Right cardiac atrium (tissue), 5 donors: ENCODE data around the gene ZNF670. TPM values are rescaled to one million over a fixed set of nuclear protein-coding genes. Genes with fewer than 3 reads are reported as not detected.
"Not testable (repeated sequence)": the region's sequence is repeated elsewhere in the genome, so short reads cannot be mapped to it uniquely, and the experiment has no call there.

Source experiments
- ATAC-seq, 2 donors: fragments of 200-7000 bp; cut with Tn5 transposase; one replicate each; pipeline versions ENCODE4 v1.8.0 to v1.9.1; 2020; ENCODE audit warnings: moderate library complexity in 2 of 2, mild to moderate bottlenecking in 1 of 2
- DNase-seq, 3 donors: peaks; one replicate each; pipeline ENCODE4 v3.0.0-alpha.2; 2020
- H3K27ac ChIP-seq: one replicate; pipeline ENCODE4 v1.5.1; 2013; ENCODE audit warnings: mild to moderate bottlenecking, low read length, control low read depth, moderate library complexity
- H3K27me3 ChIP-seq: one replicate; pipeline ENCODE4 v1.6.1; 2013; ENCODE audit not compliant: control insufficient read depth, insufficient read depth
- H3K4me1 ChIP-seq: one replicate; pipeline ENCODE4 v1.6.1; 2013; ENCODE audit warnings: low read length; ENCODE audit not compliant: control insufficient read depth, insufficient read depth
- H3K4me3 ChIP-seq: one replicate; pipeline ENCODE4 v1.5.1; 2013; ENCODE audit warnings: low read length, control low read depth
- H3K9me3 ChIP-seq: one replicate; pipeline ENCODE4 v1.6.1; 2013; ENCODE audit warnings: low read length; ENCODE audit not compliant: control insufficient read depth
- WGBS: extraction: QIAGEN DNeasy Blood & Tissue Kit; methylation state at CpG from one replicate; pipeline ENCODE4 v1.1.7; 2013; 5-methylcytosine and 5-hydroxymethylcytosine counted together
- intact Hi-C, 4 donors: fragments of 100-400 bp; cut with DNase I; formaldehyde crosslinking; loops; one replicate each; pipeline versions ENCODE4 v1.11.0 to v1.14.0; 2022 to 2023
- long read RNA-seq, 4 donors: library from polyadenylated mRNA; unstranded; transcript quantifications; one replicate each; pipeline ENCODE4 v2.0.0, GENCODE V29; 2020 to 2021
- polyA plus RNA-seq: library from polyadenylated mRNA; stranded (reverse); fragments of 200-250 nt; gene quantifications from one replicate; pipeline ENCODE4 v1.2.3, GENCODE V29; 2013
- total RNA-seq, 4 donors: library from RNA; stranded (reverse); fragmentation: NEBNext Ultra II Directional; extraction: Animal tissue kit (Norgen Biotek cat#: 25700); gene quantifications; one replicate each; pipeline ENCODE4 v1.2.1, GENCODE V29; 2021
- donor health status: healthy with polysubstance abuse.
- donor health status: DM: no; HTN: yes; CAD: no.
- donor health status: DM: no; HTN: no; CAD: no.
- donor health status: DM: no; HTN: yes; CAD: no; lungs with severe emphysema.
- donor health status: DM: yes; HTN: yes; CAD: no.

ZNF670 gene
- 1 to 10 TPM; 1.6 to 2.1 (median 1.8) TPM for total RNA-seq
- 1.3 TPM for polyA plus RNA-seq
- long read RNA-seq, donor 1, transcript ZNF670-201 (4 exons, 1,994 nt), result major isoform, 7 of 8 reads
- long read RNA-seq, donor 1, partial matches to known transcripts, result 0 of 8 reads
- long read RNA-seq, donor 1, other reads (novel, unspliced or antisense), result 1 of 8 reads
- long read RNA-seq, donor 2, partial matches to known transcripts, result 0 of 3 reads
- long read RNA-seq, donor 2, other reads (novel, unspliced or antisense), result 0 of 3 reads
- long read RNA-seq, donor 3, partial matches to known transcripts, result 0 of 5 reads
- long read RNA-seq, donor 3, other reads (novel, unspliced or antisense), result 1 of 5 reads
- long read RNA-seq, donor 4, result 0 reads

DNA sequence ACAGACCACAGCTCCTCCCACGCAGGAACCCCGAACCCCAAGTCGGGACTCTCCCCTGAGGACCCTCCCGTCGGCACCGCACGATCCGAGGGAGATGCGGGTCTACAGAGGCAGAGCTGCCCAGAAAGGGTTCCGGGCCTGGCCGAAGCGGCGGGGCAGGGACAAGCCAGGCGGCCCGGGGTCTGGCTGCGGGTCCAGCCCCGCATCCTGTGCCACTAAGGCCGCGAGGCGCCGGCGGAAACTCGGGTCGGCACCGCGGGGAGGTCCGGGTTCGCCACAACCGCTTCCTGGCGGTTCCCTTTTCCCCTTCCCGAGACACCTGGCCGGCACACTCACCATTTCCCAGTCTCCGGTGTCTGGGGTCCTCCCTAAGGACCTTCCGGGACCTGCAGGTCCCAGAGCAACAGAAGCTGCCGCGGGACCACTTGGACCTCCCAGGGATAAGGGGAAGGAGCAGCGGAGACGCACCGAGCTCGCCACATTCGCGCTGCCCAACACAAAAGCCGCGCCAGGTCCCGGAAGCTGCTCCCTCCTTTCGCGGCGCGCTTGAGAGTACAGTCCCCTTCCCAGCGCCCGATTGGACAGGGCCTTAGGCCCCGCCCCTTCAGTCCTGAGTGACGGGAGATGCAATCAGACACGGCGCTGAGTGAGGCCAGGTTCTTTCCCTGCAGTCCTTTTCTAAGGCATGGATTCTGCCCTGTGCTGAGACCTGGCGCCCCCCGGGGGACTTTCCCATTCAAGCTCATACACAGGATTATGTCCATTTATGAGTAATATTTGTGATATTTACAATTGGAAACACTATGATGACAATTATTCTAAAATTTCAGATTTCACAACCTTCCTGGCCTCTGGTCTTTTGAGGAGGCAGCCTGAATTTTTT is at the start of gene ZNF670:
Gene ZNF670, minus strand, starts transcription at position 554 of the 883 bp plus-strand sequence. Its CDS starts 215 bp downstream, at position 339.
- Histone ChIP-seq H3K4me1 (no peaks in the 10 kb centered on the region), H3K27ac (peak within 1 kb of the TSS; percentile 10), H3K27me3 (no peaks in the 10 kb centered on the region), H3K4me3 (peak within 1 kb of the TSS; percentile 83), H3K9me3 (no peaks in the 10 kb centered on the region)
- intact Hi-C loops, result no loop called here
- peak; percentile 100 for ATAC-seq
- under 1% methylated on average over 57 of the region's 57 CpGs for WGBS
- DNase-seq, result peak; percentile 96 to 98 (median 97)

GRCh38 chr1:247127519-247128282 is 49.1 kb upstream of the ZNF670 start:
- not testable (repeated sequence) for H3K4me3 ChIP-seq, H3K9me3 ChIP-seq, H3K4me1 ChIP-seq, H3K27ac ChIP-seq, ATAC-seq, H3K27me3 ChIP-seq, DNase-seq
- intact Hi-C loops, result loop anchor here in 2 of 4 donors (5.0 kb wide), 2 partner anchors 40 to 45 kb away; partner anchors contain the start of gene ZNF124 (in 1 of the 2)
- WGBS, result 88% methylated on average over 12 of the region's 18 CpGs

DNA sequence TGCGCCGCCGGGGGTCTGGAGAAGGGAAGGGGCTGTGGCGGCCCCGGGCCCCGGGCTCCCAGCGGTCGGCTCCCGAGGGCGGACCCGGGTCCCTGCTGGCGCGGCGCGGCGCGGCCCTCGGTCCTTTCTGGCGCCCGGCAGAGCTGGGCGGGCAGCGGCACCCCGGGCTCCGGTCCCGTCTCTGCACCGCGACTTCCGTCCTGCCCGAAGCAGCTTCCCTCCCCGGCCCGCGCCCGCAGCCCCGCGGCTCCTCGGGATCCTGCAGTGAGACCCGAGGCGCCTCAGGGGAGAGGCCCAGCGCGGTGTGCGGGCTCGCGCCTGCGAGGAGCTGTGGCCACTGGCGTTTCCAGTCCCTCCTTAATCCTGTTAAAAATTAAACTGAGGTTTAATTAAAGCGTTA is 48.0 kb upstream of the ZNF670 start:
- H3K9me3 ChIP-seq, H3K27me3 ChIP-seq, DNase-seq, H3K27ac ChIP-seq, H3K4me3 ChIP-seq, H3K4me1 ChIP-seq: not testable (repeated sequence)
- intact Hi-C loops, result loop anchor here in 2 of 4 donors (5.0 kb wide), 2 partner anchors 41 to 46 kb away; partner anchors contain the start of gene ZNF124 (in 1 of the 2)
- no CpG with 5 or more reads among the region's 46 CpGs for WGBS
- ATAC-seq, result peak; percentile 75 to 79

GRCh38 chr1:247126166-247126565 is 47.6 kb upstream of the ZNF670 start:
- H3K27ac ChIP-seq, H3K4me1 ChIP-seq, DNase-seq, H3K27me3 ChIP-seq, H3K4me3 ChIP-seq, H3K9me3 ChIP-seq: not testable (repeated sequence)
- peak; percentile 100 for ATAC-seq
- intact Hi-C loops, result loop anchor here in 2 of 4 donors (5.0 kb wide), 2 partner anchors 41 to 46 kb away; partner anchors contain the start of gene ZNF124 (in 1 of the 2)
- WGBS, result no CpG with 5 or more reads among the region's 25 CpGs

GRCh38 chr1:247121382-247121781 is 42.8 kb upstream of the ZNF670 start:
- no peak for ATAC-seq
- 79% methylated on average over 6 of the region's 6 CpGs for WGBS
- Histone ChIP-seq H3K27ac (no peak overlapping the region), H3K4me1 (no peaks in the 10 kb centered on the region), H3K9me3 (no peaks in the 10 kb centered on the region), H3K27me3 (no peaks in the 10 kb centered on the region), H3K4me3 (no peak overlapping the region)
- no peak for DNase-seq
- intact Hi-C loops, result no loop called here

DNA sequence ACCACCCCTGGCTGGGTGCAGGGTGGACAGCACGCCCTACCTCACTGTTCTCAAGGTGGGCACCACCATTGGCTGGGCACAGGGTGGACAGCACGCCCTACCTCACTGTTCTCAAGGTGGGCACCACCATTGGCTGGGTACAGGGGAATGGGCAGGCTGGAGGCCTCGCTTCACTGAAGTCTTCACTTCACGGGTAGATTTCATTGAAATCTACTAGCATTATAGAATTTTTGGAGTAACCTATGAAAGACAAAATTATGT is 41.7 kb upstream of the ZNF670 start:
- DNase-seq, H3K27ac ChIP-seq, H3K27me3 ChIP-seq, H3K4me3 ChIP-seq, intact Hi-C loops, ATAC-seq, H3K4me1 ChIP-seq, H3K9me3 ChIP-seq: not testable (repeated sequence)
- WGBS, result 75% methylated on average over 4 of the region's 4 CpGs

DNA sequence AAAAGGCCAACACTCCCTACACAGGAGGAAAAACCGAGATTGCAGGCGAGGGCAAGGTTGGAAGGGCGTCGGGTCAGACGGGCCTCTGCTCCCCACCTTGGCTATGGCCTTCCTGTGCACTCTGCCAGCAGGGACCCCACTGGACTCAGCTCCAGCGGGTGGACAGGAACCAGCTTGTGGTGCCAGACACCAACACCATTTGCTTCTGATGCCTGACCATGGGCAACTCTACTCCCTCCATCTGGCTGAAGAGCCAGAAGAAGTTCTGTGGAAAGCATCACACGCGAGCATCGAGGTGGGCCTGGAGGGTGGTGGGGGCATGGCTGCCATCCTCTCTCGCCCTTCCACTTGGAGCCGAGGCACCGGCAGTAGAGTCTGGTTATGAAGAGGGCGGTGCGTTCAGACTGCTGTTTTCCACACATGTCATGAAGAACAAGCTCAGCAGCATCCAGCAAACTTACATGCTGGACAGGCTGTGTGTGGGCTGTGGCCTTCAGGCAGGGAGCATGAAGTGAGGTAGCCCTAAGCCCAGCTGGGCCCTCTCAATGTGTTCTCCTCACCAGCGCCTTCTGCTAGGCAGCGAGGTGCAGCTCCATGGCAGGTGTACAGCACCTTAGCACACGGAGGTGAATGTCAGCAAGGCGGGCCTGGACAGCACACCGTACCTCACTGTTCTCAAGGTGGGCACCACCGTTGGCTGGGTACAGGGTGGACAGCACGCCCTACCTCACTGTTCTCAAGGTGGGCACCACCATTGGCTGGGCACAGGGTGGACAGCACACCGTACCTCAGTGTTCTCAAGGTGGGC is 41.2 kb upstream of the ZNF670 start:
- Histone ChIP-seq H3K27ac (no peak overlapping the region), H3K4me3 (no peak overlapping the region), H3K4me1 (no peaks in the 10 kb centered on the region), H3K27me3 (no peaks in the 10 kb centered on the region), H3K9me3 (no peaks in the 10 kb centered on the region)
- 93% methylated on average over 22 of the region's 22 CpGs for WGBS
- ATAC-seq (peak; percentile 22 to 31), DNase-seq (no peak)
- intact Hi-C loops, result no loop called here

- ATAC-seq (peak in 1 of 2 donors; percentile 36), DNase-seq (no peak)
- no peaks in the 10 kb centered on the region for H3K4me1 ChIP-seq
- WGBS, result 78% methylated on average over 11 of the region's 11 CpGs
- H3K27me3 ChIP-seq, result no peaks in the 10 kb centered on the region
- no peak overlapping the region for H3K4me3 ChIP-seq
- H3K27ac ChIP-seq, result no peak overlapping the region
- intact Hi-C loops, result no loop called here
- H3K9me3 ChIP-seq, result no peaks in the 10 kb centered on the region
Observed at GRCh38 chr1:247118946-247119446, 40.4 kb upstream of the ZNF670 start.

GRCh38 chr1:247115545-247115944 is 36.9 kb upstream of the ZNF670 start:
- intact Hi-C loops, result no loop called here

DNA sequence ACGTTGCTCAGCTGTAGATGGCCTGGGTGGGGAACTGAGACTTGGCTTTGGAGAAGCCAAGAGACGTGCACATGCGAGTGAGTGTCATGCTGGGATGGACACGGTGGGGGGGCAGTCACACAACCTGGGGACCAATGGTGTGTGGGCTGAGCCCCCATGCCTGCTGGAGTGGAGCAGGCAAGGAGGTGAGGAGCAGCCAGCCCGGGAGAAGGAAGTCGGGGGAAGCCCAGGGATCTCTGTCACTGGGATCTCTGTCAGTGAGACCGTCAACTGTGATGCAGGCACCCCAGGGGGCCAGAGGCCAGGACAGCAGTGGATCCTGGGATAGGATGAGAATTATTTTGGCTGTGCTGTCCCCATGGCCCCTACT is 36.5 kb upstream of the ZNF670 start:
- ATAC-seq (no peak), DNase-seq (no peak)
- intact Hi-C loops, result no loop called here
- H3K27me3 ChIP-seq, result no peaks in the 10 kb centered on the region
- H3K27ac ChIP-seq, result no peak overlapping the region
- WGBS, result 77% methylated on average over 7 of the region's 7 CpGs
- no peaks in the 10 kb centered on the region for H3K9me3 ChIP-seq
- no peak overlapping the region for H3K4me3 ChIP-seq
- H3K4me1 ChIP-seq, result peaks cover 2% of the 10 kb centered on the region

More at GRCh38 chr1:247115545-247115944, 36.9 kb upstream of the ZNF670 start:
- H3K4me1 ChIP-seq, result peaks cover under 1% of the 10 kb centered on the region
- H3K27me3 ChIP-seq, result no peaks in the 10 kb centered on the region
- no peak for DNase-seq
- WGBS, result 87% methylated on average over 11 of the region's 12 CpGs
- H3K4me3 ChIP-seq, result no peak overlapping the region
- H3K27ac ChIP-seq, result no peak overlapping the region
- no peaks in the 10 kb centered on the region for H3K9me3 ChIP-seq
- no peak for ATAC-seq
